K562 (cell line): ENCODE results near the gene OR52I1. TPM values are rescaled to one million over a fixed set of nuclear protein-coding genes. Genes with fewer than 3 reads are reported as not detected.

ENCODE experiments used
- ATAC-seq: fragments of 200-7000 bp; cut with Tn5 transposase; 3 replicates; pipeline ENCODE4 v1.9.1; 2020; ENCODE audit warnings: moderate library complexity
- BruUV-seq: library from RNA; stranded (reverse); fragments of 400-500 nt; replicated peaks from 2 replicates; lab custom pipeline; 2021; lab: Mats Ljungman, UMichigan
- CTCF ChIA-PET: fragments of 300-600 bp; formaldehyde crosslinking; extraction: SDS; loops from one replicate; lab custom pipeline; 2021; ENCODE audit warnings: low intra/inter-chr PET ratio; lab: Yijun Ruan, JAX
- POLR2A ChIA-PET: fragments of 300-600, 350-650 bp; sonication (Branson Sonifier 250); formaldehyde crosslinking; extraction: SDS; loops from one replicate; lab custom pipeline; 2021; ENCODE audit warnings: antibody characterized with exemption, inconsistent platforms; lab: Yijun Ruan, JAX
- DNase-seq, 4 experiments: peaks; one replicate each; pipeline versions ENCODE4 v3.0.0 to v3.0.0-alpha.2; 2011 to 2018; ENCODE audit warnings: low spot score in 3 of 4, mixed read lengths in 3 of 4; ENCODE audit errors: extremely low read depth in 1 of 4
- FAIRE-seq: peaks from 2 replicates; lab custom pipeline; 2011; peaks lifted over from hg19 to GRCh38; lab: Jason Lieb, UNC
- H2AFZ ChIP-seq: 2 replicates; pipeline ENCODE4 v1.6.0; 2011; ENCODE audit warnings: low read depth, low read length, control low read depth, inconsistent platforms
- H3K27ac ChIP-seq: fragments of 200-600 bp; 3 replicates; pipeline ENCODE4 v1.8.0; 2011; ENCODE audit warnings: low read depth, mild to moderate bottlenecking, control low read depth, inconsistent platforms, low read length, moderate library complexity, mixed read lengths; ENCODE audit errors: extremely low read depth
- H3K27me3 ChIP-seq, 2 experiments: fragments of 300-600 bp in 1 of 2; 2 replicates in 1 of 2; 3 replicates in 1 of 2; pipeline versions ENCODE4 v1.6.0 to v1.8.0; 2011; ENCODE audit warnings: inconsistent platforms in 2 of 2, low read length in 2 of 2, mild to moderate bottlenecking in 1 of 2, mixed read lengths in 1 of 2, moderate library complexity in 1 of 2; ENCODE audit not compliant: control insufficient read depth in 2 of 2, insufficient read depth in 2 of 2
- H3K36me3 ChIP-seq: fragments of 300-600 bp; 3 replicates; pipeline ENCODE4 v1.8.0; 2011; ENCODE audit warnings: mild to moderate bottlenecking, low read length, inconsistent platforms; ENCODE audit not compliant: control insufficient read depth, insufficient read depth
- H3K4me1 ChIP-seq, 2 experiments: fragments of 200-600 bp in 1 of 2; replicated peaks in 1 of 2; 2 replicates in 1 of 2; 3 replicates in 1 of 2; pipeline versions ENCODE4 v1.5.1 to v1.8.0; 2011; ENCODE audit warnings: inconsistent platforms in 2 of 2, low read length in 2 of 2, mild to moderate bottlenecking in 1 of 2, mixed read lengths in 1 of 2, moderate library complexity in 1 of 2; ENCODE audit not compliant: control insufficient read depth in 2 of 2, insufficient read depth in 2 of 2
- H3K4me2 ChIP-seq: 2 replicates; pipeline ENCODE4 v1.6.1; 2011; ENCODE audit warnings: low read length, control low read depth, inconsistent platforms, mixed read lengths; ENCODE audit not compliant: insufficient read depth
- H3K4me3 ChIP-seq: fragments of 200-600 bp; sonication (generic), shearing (Covaris generic); 2 replicates; pipeline ENCODE4 v1.5.1; 2016; ENCODE audit warnings: control low read depth, inconsistent platforms
- H3K79me2 ChIP-seq: fragments of 200-600 bp; 3 replicates; pipeline ENCODE4 v1.8.0; 2011; ENCODE audit warnings: low read length, inconsistent platforms; ENCODE audit not compliant: control insufficient read depth, insufficient read depth
- H3K9ac ChIP-seq, 2 experiments: 2 replicates each; pipeline versions ENCODE4 v1.6.0 to v1.6.1; 2011; ENCODE audit warnings: low read depth in 2 of 2, low read length in 2 of 2, control low read depth in 1 of 2, inconsistent platforms in 1 of 2, mild to moderate bottlenecking in 1 of 2, mixed read lengths in 1 of 2; ENCODE audit not compliant: insufficient read depth in 1 of 2
- H3K9me1 ChIP-seq: one replicate; pipeline ENCODE4 v1.6.0; 2011; ENCODE audit warnings: inconsistent platforms, mild to moderate bottlenecking, low read length, moderate library complexity; ENCODE audit not compliant: control insufficient read depth, insufficient read depth
- H3K9me3 ChIP-seq: replicated peaks from 2 replicates; pipeline ENCODE4 v1.5.1; 2011; ENCODE audit warnings: low read depth, low read length, inconsistent platforms; ENCODE audit not compliant: control insufficient read depth, insufficient read depth
- H4K20me1 ChIP-seq: replicated peaks from 2 replicates; pipeline ENCODE4 v1.6.1; 2011; ENCODE audit warnings: low read length, inconsistent platforms, mixed read lengths; ENCODE audit not compliant: control insufficient read depth, insufficient read depth
- CEBPG ChIP-seq, 3 experiments: fragments of 200-800 bp in 1 of 3; sonication (Bioruptor generic) in 1 of 3; sonication (generic) in 1 of 3; formaldehyde crosslinking in 1 of 3; IDR thresholded peaks in 2 of 3; conservative IDR thresholded peaks in 1 of 3; 2 replicates each; pipeline versions ENCODE4 v1.6.1 to v1.8.0; 2016 to 2022; ENCODE audit warnings: missing compliant biosample characterization in 2 of 3, missing genetic modification characterization in 2 of 3, mild to moderate bottlenecking in 1 of 3, missing genetic modification reagents in 1 of 3
- ETV6 ChIP-seq, 3 experiments: fragments of 150-350 bp in 1 of 3; sonication (generic) in 1 of 3; formaldehyde crosslinking in 1 of 3; IDR thresholded peaks; 2 replicates each; pipeline versions ENCODE4 v1.6.1 to v1.8.0; 2014 to 2022; ENCODE audit warnings: borderline replicate concordance in 2 of 3, low read depth in 2 of 3, antibody characterized with exemption in 1 of 3, low read length in 1 of 3, mild to moderate bottlenecking in 1 of 3, missing genetic modification reagents in 1 of 3
- HNRNPL ChIP-seq: fragments of 200-400 bp; formaldehyde crosslinking; IDR thresholded peaks from 2 replicates; pipeline ENCODE4 v1.6.1; 2017; ENCODE audit warnings: low read depth, mild to moderate bottlenecking, low read length
- MEIS2 ChIP-seq: fragments of 450-650 bp; IDR thresholded peaks from 2 replicates; pipeline ENCODE4 v1.6.1; 2014; ENCODE audit warnings: mild to moderate bottlenecking; ENCODE audit not compliant: partially characterized antibody
- NCOA1 ChIP-seq: fragments of 450-650 bp; IDR thresholded peaks from 2 replicates; pipeline ENCODE4 v1.6.1; 2016; ENCODE audit warnings: low read depth
- NR1H2 ChIP-seq: sonication (generic); formaldehyde crosslinking; IDR thresholded peaks from 2 replicates; pipeline ENCODE4 v1.4.0; 2020; ENCODE audit warnings: mild to moderate bottlenecking, missing genetic modification reagents
- SETDB1 ChIP-seq: IDR thresholded peaks from one replicate; pipeline ENCODE4 v1.6.1; 2012; ENCODE audit warnings: low read length, control low read depth, inconsistent platforms
- TCF7 ChIP-seq: sonication (generic); IDR thresholded peaks from 2 replicates; pipeline ENCODE4 v1.6.1; 2016; ENCODE audit warnings: antibody characterized with exemption, borderline replicate concordance
- ZNF584 ChIP-seq: fragments of 200-800 bp; sonication (Bioruptor generic); IDR thresholded peaks from 2 replicates; pipeline ENCODE4 v1.6.1; 2016; ENCODE audit warnings: low read depth, mild to moderate bottlenecking, missing genetic modification characterization, missing compliant biosample characterization
- WGBS: fragments of 100-300 bp; shearing (Covaris generic); methylation state at CpG from one replicate; pipeline ENCODE4 v1.1.6; 2016; ENCODE audit warnings: low coverage, mixed read lengths; ENCODE audit not compliant: insufficient coverage; ENCODE audit errors: missing lambda C conversion rate; 5-methylcytosine and 5-hydroxymethylcytosine counted together
- in situ Hi-C: fragments of 300-500 bp; cut with MboI; formaldehyde crosslinking; loops from 4 replicates; pipeline ENCODE4 v1.15.0; 2018; ENCODE audit warnings: inconsistent platforms, mixed read lengths
- intact Hi-C: fragments of 100-400 bp; cut with micrococcal nuclease; formaldehyde crosslinking; loops from 2 replicates; pipeline ENCODE4 v1.14.2; 2022
- polyA plus RNA-seq, 8 experiments: library from polyadenylated mRNA; depleted of rRNA in 4 of 8; stranded (reverse) in 5 of 8; unstranded in 3 of 8; fragments of >200 nt; fragmentation: Nextera tagmentation in 2 of 8; fragmentation: Illumina TruSeq in 1 of 8; extraction: Ambion mirVana in 2 of 8; extraction: Trizol in 1 of 8; gene quantifications; 2 replicates each; pipeline versions ENCODE4 v1.2.1 to v1.2.3, GENCODE V29; 2011 to 2014; ENCODE audit warnings: inconsistent platforms in 1 of 8, missing spikeins in 1 of 8
- total RNA-seq, 7 experiments: library from RNA; depleted of rRNA in 6 of 7; stranded (reverse); fragments of >200 nt in 6 of 7; fragmentation: Illumina TruSeq in 2 of 7; extraction: Trizol in 2 of 7; gene quantifications; 2 replicates each; pipeline versions ENCODE4 v1.2.1 to v1.2.3, GENCODE V29; 2011 to 2021; ENCODE audit warnings: low replicate concordance in 1 of 7
- TF ChIP-seq, protein P1 (sequence below), 3 experiments: IDR thresholded peaks in 2 of 3; conservative IDR thresholded peaks in 1 of 3; 2 replicates each; pipeline ENCODE4 v1.5.1; 2011 to 2012; ENCODE audit warnings: low read length in 3 of 3, mild to moderate bottlenecking in 3 of 3, control low read depth in 2 of 3, improper control_type of control experiment in 1 of 3, inconsistent platforms in 1 of 3, low read depth in 1 of 3, mixed read lengths in 1 of 3, moderate library complexity in 1 of 3; ENCODE audit not compliant: insufficient read depth in 2 of 3
- TF ChIP-seq, protein P2 (sequence below): fragments of 450-650 bp; formaldehyde crosslinking; IDR thresholded peaks from 2 replicates; pipeline ENCODE4 v1.4.0; 2020; ENCODE audit warnings: mild to moderate bottlenecking, moderate library complexity
- TF ChIP-seq, protein P3 (sequence below): fragments of 450-650 bp; formaldehyde crosslinking; IDR thresholded peaks from 2 replicates; pipeline ENCODE4 v1.4.0; 2020; ENCODE audit warnings: mild to moderate bottlenecking, mixed read lengths

OR52I1 gene
- total and polyA plus RNA-seq, 9 of the 15 experiments (the other 6 are each of a cell fraction or from before 2014, with no cell fraction given) = not detected

DNA sequence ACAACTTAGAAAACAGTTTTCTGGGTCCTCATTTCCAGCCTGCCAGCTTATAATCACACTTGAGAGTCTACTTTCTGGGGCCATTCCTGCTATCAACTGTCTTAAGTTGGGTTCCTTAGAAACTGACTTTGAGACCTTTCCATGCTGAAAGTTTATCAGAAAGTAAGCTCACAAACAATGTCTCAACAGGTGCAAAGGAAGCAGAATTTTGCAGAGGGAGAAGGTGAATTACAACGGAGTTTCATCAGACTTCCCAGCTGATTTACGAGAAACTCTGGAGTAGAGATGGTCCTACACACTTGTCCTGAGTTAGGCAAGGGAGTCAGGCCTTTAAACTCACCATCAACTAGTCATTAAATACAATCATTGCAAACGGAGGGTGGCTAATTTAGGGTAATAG is 17.0 kb upstream of the OR52I1 start:
- POLR2A ChIA-PET = interaction anchor here (0.6 kb wide), 1 partner anchor 494 kb away, joined by 3 read pairs; no protein-coding TSS in a partner anchor
- 3% methylated on average over 3 of the region's 3 CpGs for WGBS
- FAIRE-seq = no peak
- TF ChIP-seq ETV6 (IDR thresholded peaks at IDR 0.05; ENCODE audit: borderline replicate concordance in 1 of 2, low read depth in 2 of 2, low read length in 1 of 2) = no peak
- TF ChIP-seq ETV6 (CRISPR knock-in tag; IDR thresholded peaks at IDR 0.05; ENCODE audit: borderline replicate concordance) = no peak
- no peak for TF ChIP-seq NCOA1
- no peak for TF ChIP-seq SETDB1
- TF ChIP-seq, protein P1, sequence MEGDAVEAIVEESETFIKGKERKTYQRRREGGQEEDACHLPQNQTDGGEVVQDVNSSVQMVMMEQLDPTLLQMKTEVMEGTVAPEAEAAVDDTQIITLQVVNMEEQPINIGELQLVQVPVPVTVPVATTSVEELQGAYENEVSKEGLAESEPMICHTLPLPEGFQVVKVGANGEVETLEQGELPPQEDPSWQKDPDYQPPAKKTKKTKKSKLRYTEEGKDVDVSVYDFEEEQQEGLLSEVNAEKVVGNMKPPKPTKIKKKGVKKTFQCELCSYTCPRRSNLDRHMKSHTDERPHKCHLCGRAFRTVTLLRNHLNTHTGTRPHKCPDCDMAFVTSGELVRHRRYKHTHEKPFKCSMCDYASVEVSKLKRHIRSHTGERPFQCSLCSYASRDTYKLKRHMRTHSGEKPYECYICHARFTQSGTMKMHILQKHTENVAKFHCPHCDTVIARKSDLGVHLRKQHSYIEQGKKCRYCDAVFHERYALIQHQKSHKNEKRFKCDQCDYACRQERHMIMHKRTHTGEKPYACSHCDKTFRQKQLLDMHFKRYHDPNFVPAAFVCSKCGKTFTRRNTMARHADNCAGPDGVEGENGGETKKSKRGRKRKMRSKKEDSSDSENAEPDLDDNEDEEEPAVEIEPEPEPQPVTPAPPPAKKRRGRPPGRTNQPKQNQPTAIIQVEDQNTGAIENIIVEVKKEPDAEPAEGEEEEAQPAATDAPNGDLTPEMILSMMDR (IDR thresholded peaks at IDR 0.05 in 2 of 3, conservative IDR thresholded peaks at IDR 0.05 in 1 of 3; ENCODE audit: insufficient read depth in 2 of 3, low read depth in 1 of 3, low read length in 3 of 3) = no peak
- no peak for TF ChIP-seq TCF7
- no peak for TF ChIP-seq CEBPG (CRISPR knock-in tag; IDR thresholded peaks at IDR 0.05)
- peak in 1 of 2 experiments; percentile 77; a peak in 2 of 4 replicates for TF ChIP-seq CEBPG (tag; conservative IDR thresholded peaks at IDR 0.05 in 1 of 2, IDR thresholded peaks at IDR 0.05 in 1 of 2)
- TF ChIP-seq NR1H2 (CRISPR knock-in tag) = no peak
- TF ChIP-seq, protein P2, sequence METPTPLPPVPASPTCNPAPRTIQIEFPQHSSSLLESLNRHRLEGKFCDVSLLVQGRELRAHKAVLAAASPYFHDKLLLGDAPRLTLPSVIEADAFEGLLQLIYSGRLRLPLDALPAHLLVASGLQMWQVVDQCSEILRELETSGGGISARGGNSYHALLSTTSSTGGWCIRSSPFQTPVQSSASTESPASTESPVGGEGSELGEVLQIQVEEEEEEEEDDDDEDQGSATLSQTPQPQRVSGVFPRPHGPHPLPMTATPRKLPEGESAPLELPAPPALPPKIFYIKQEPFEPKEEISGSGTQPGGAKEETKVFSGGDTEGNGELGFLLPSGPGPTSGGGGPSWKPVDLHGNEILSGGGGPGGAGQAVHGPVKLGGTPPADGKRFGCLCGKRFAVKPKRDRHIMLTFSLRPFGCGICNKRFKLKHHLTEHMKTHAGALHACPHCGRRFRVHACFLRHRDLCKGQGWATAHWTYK (CRISPR knock-in tag) = no peak
- peak; percentile 7 for TF ChIP-seq MEIS2
- TF ChIP-seq HNRNPL = no peak
- TF ChIP-seq, protein P3, sequence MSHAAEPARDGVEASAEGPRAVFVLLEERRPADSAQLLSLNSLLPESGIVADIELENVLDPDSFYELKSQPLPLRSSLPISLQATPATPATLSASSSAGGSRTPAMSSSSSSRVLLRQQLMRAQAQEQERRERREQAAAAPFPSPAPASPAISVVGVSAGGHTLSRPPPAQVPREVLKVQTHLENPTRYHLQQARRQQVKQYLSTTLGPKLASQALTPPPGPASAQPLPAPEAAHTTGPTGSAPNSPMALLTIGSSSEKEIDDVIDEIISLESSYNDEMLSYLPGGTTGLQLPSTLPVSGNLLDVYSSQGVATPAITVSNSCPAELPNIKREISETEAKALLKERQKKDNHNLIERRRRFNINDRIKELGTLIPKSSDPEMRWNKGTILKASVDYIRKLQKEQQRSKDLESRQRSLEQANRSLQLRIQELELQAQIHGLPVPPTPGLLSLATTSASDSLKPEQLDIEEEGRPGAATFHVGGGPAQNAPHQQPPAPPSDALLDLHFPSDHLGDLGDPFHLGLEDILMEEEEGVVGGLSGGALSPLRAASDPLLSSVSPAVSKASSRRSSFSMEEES = no peak
- no peak for TF ChIP-seq ZNF584 (CRISPR knock-in tag)

More for the DNA sequence above, 17.0 kb upstream of the OR52I1 start:
- H2AFZ ChIP-seq = no peak overlapping the region
- CTCF ChIA-PET = interaction anchor here (0.6 kb wide), 1 partner anchor 1309 kb away, joined by 3 read pairs; no protein-coding TSS in a partner anchor
- no peaks in the 10 kb centered on the region for H3K9me1 ChIP-seq
- no peak overlapping the region for H3K27ac ChIP-seq
- H3K4me2 ChIP-seq = no peak overlapping the region
- H4K20me1 ChIP-seq = no peaks in the 10 kb centered on the region
- no peaks in the 10 kb centered on the region for H3K4me1 ChIP-seq
- intact Hi-C loops (no loop called here), in situ Hi-C loops (no loop called here)
- H3K9ac ChIP-seq = no peak overlapping the region
- no TSS peak for BruUV-seq
- no peaks in the 10 kb centered on the region for H3K36me3 ChIP-seq
- no peak overlapping the region for H3K4me3 ChIP-seq
- ATAC-seq (no peak), DNase-seq (no peak)
- H3K9me3 ChIP-seq = no peaks in the 10 kb centered on the region
- H3K79me2 ChIP-seq = no peaks in the 10 kb centered on the region
- H3K27me3 ChIP-seq = peaks cover 15 to 16% of the 10 kb centered on the region in 2 experiments; a peak in 4 of 5 replicates
